Amniotic stem cell (primary cell): ENCODE measurements around the gene PGD.

Source experiments
- DNase-seq: peaks from one replicate; lab custom pipeline; 2025; lab: John Stamatoyannopoulos, UW

The PGD gene

DNA sequence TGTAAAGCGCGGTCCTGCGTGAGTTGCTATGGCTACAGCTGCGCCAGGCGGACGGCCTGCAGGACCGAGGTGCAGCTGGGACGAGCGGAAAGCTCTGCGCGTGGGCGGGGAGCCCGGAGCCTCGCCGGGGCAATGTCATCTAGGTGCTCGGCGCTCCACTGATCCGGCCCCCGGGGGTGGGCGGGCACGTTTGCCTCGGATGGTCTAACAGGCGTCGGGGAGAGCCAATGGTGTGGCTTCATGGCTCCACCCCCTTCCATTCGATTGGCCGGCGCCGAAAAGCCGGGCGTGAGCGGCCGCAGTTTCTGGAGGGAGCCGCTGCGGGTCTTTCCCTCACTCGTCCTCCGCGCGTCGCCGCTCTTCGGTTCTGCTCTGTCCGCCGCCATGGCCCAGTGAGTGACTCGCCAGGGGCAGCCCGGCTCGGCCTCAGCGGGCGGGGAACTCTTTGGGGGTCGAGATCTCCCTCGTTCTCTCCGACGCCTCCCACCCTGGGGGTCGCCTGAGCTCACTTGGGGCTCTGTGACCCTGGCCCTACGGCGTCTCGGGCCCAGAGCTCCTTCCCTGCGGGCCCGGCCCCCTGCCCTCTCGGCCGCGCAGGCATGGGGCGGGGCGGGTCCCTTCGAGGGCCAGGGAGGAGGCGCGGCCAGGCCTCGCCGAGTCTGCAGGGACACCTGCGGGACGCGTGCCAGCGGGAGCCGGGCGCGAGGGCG, at the start of gene PGD:
Gene PGD (plus strand): TSS at position 331 of the 710 bp plus-strand sequence. CDS start 54 bp downstream, at position 385.
- peak; percentile 97 for DNase-seq

DNA sequence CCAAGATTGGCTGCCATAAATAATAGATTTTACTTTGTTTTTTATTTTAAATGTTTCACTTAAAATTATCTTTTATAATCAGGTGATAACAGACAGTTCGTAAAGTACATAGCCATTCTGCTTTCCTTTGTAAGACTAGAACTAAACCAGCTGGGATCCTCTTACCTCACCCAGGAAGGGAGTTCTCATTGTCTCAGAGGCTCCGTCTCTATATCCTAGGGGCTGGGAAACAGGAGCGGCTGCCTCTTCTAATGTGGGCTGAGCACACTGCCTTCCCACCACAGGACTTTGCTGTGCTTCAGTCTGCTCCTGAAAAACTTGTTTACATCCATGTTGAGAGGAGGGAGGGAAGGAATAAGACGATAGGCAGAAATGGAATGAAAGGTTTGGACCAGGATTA, 45.6 kb upstream of the PGD start:
- DNase-seq = no peak

DNA sequence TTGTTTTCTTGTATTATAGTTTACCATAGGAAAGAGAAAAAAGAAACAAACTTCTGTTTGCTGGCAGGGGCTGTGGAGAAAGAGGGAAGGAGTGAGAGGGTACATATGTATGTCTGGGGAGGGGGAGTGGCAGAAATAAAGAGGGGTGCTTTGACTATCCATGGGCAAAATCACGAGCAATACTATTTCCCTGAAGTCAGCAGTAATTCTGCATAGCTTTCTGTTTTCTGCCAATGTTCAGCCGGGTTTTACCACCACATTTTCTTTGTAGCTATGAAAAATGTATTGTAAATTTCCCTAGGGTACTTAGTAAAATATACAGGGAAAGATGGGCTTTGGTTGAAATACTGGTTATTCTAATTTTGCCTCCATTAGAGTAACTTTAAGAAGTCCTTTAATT, 45.2 kb upstream of the PGD start:
- DNase-seq = no peak

DNA sequence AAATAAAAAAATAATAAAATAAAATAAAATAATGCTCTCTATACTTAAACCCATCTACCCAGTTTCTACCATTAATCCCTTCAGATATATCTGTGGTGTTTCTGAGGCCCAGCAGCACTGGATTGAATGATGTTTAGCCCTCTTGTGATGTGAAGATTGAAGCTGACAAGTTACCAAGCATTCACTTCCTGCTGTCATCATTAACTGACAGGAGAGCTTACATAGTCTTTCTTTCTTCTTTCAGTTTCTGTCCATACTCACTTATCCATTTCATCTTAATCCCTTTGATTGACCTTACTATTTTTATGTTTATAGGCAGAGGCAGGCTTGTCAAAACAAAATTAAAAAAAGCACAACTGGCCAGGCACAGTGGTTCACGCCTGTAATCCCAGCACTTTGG, 38.8 kb upstream of the PGD start:
- no peak for DNase-seq

DNA sequence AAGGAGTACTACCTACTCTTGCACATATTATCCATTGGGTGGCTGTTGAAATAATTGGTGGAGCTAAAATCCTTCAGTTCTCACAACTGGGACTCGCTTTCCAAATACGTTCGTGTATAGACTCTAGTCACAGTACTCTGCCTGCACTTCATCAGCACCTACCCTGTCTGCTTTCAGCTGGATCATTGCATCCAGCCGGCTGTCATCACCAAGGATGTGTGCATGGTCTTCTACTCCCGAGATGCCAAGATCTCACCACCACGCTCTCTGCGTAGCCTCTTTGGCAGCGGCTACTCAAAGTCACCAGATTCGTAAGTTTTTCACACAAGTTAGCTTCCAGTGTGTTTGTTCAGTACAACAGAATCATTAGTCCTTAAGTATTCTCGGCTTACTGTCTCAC, 37.3 kb upstream of the PGD start:
- DNase-seq = no peak

DNA sequence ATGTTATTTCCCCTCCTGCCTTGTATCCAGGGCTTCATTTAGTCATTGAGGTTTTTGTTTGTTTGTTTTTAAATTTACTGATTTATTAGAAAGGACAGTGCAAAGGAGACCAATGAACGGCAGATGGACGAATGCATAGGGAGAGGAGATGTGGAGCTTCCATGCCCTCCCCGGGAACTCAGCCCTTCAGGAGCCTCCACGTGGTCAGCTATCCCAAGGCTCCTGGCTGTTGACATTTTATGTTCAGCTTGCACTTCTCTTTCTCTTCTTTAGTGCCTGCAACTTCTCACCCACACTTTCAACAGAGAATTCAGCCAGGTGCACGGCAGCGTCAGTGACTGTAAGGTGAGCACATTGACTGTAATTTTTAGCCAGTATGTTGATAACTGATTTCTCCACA, 30.7 kb upstream of the PGD start:
- no peak for DNase-seq

DNA sequence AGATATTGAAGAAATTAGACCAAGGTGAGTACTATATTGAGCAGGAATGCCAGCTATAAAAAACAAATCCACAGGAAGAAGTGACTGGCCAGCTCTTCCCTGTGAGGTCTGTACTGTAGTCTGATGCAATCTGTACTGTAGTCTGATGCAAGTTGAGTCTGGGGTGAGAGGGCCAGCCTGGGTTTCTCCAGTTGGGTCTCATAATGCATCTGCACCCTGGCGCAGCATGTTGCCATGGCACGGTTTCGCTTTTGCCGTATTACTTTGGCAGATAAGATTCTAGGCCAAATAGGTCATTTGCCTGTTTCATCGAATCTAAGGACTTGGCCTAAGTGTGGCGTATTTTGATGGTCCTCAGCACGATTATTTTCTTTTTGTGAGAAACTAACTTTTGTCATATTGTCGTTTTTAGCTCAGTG, 24.4 kb upstream of the PGD start:
- no peak for DNase-seq

DNA sequence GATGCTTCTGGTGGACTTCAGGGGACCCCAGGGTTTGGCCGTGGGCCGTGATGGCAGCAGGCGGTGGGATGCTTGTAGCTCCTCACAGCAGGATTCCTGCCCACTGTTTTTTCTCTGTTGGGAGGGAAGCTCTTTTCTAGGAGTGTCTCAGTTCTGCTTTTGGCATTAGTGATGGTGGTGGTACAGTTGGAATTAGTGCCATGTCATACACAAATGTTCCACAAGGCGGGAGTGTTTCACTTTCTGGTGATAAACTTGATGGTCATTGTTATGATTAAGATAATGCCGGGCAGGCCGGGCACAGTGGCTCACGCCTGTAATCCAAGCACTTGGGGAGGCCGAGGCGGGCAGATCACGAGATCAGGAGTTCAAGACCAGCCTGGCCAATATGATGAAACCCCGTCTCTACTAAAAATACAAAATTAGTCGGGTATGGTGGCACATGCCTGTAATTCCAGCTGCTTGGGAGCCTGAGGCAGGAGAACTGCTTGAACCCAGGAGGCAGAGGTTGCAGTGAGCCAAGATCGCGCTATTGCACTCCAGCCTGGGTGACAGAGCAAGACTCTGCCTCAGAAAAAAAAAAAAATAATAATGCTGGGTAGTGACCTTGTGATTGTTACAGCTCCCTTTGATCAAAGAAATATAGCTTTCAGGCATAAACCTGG, 21.4 kb upstream of the PGD start:
- DNase-seq = peak; percentile 73

DNA sequence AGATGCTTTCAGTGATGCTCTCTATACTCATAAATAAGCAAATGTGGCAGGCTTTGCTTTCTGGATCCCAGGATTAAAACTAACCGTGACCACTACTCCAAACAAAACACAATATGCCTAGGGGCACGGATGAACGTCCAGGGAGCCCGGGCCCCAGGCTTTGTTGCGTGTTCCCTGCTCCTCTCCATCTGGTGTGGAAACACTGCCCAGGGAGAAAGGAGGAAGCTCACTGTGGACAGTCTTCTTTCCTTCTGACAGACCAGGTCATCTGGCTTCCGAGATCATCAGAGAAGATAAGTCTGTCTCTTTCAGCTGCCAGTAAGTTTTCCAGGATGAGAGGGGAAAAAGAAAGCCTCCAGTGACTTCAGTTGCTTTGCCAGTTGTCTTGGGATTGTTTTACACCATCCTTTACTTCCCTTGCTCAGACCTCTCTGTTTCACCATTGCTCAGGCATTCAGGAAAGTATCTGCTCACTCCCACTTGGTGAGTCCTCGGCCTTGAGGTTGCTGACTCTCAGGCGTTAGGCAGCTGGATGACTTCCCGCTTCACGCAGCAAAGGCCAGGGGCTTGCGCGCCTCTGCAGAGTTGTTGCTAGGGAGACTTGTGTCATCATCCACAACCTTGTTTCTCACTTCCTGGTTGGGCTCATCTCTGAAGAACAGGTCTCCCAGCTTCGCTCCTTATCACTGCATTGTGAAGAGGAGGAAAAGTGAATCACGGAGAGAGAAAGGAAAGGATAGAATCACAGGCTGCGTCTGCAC, 20.6 kb upstream of the PGD start:
- DNase-seq = no peak

DNA sequence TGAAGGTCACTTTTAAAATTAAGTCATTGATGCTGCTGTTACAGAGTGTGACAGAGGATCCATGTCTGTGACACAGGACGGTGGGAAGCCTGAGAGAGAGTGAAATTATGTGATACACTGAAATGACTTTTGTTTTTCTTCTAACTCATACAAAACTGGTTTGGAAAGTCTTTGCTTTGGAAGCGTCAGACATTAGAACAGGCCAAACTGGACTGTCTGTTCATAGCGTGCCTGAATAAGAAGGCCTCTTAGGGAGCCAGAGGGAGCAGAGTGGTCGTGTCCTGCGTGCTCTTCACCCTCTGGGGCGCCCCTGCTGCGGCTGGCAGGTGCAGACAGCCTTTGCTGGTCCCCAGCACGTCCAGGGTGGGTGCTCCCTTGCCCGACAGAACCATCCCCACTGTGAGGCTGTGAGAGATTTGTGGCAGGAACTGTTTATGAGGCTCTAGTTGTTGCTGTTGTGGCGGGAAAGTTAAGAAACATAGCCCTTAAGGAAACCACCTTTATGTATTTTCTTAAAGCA, 19.7 kb upstream of the PGD start:
- no peak for DNase-seq

DNA sequence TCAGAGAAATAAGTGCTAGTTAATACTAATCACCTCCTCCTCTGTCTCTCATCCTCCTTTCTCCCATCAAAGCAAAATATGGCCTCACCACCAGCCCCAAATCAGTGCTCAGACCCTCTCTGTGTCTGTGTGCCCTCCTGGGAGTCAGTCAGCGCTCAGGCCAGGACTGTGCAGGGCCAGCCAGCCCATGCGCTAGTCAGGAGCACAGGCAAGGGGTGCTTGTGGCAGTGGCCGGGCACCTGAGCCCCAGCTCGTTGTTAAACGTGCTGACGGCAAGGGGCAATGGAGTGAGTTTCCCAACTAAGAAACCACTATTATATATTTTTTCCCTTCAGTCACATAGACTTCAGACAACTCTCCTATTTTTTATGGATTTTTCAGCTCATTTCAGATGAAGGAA, 19.2 kb upstream of the PGD start:
- no peak for DNase-seq

DNA sequence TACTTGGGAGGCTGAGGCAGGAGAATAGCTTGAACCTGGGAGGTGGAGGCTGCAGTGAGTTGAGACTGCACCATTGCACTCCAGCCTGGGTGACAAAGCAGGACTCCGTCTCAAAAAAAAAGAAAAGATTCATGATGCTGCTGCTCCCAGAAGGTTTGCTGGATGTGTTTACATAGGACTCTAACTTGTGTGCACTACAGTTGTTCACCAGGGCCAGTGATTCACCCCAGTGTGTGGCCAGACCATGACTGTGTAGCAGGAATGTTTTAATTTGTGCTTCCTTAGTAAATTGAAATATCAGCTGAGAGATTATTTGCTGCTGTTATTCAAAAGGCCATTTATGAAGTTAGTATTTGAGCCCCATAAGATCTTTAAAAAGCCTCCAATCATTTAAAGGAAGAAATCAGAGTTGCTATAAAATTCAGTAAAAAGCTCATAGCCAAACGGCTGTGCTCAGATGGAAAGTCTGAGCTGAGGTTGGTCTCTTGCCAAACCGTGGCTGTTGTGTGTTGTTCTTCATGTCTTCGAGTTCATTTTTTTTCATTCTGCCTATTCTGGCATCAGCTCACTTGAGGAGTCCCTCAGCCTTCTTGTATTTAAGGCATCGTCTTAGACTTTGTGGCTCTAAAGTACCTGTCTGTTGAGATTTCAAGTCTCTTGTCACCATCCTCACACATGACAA, 18.1 kb upstream of the PGD start:
- peak; percentile 67 for DNase-seq

DNA sequence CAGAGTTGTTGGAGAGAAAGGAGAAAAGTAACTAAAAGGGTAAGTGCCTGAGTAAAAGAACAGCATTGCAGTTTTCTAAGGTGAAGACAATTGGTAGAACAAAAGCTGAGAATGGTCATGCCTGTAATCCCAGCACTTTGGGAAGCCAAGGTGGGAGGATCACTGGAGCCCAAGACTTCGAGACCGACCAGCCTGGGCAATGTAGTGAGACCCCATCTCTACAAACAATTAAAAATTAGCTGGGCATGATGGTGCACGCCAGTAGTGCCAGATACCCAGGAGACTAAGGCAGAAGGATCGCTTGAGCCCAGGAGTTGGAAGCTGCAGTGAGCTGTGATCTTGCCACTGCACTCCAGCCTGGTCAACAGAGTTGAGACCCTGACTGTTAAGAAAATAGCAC, 15.2 kb upstream of the PGD start:
- DNase-seq = no peak

DNA sequence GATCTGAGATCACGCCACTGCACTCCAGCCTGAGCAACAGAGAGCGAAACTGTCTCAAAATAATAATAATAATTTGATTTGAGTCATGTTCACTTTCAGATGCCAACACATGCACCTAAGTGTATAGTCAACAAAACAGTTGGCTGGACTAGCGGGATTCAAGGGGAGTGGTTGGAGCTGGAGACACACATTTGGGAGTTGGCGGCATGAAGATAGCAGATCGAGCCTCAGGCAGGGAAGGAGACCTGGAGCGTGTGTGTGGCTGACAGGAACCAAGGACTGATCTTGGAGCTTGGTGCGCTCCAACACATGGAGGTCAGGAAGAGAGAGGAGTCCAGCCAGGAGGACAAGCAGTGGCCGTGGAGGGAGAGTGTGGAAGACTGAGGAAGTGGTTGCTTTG, 14.6 kb upstream of the PGD start:
- no peak for DNase-seq

DNA sequence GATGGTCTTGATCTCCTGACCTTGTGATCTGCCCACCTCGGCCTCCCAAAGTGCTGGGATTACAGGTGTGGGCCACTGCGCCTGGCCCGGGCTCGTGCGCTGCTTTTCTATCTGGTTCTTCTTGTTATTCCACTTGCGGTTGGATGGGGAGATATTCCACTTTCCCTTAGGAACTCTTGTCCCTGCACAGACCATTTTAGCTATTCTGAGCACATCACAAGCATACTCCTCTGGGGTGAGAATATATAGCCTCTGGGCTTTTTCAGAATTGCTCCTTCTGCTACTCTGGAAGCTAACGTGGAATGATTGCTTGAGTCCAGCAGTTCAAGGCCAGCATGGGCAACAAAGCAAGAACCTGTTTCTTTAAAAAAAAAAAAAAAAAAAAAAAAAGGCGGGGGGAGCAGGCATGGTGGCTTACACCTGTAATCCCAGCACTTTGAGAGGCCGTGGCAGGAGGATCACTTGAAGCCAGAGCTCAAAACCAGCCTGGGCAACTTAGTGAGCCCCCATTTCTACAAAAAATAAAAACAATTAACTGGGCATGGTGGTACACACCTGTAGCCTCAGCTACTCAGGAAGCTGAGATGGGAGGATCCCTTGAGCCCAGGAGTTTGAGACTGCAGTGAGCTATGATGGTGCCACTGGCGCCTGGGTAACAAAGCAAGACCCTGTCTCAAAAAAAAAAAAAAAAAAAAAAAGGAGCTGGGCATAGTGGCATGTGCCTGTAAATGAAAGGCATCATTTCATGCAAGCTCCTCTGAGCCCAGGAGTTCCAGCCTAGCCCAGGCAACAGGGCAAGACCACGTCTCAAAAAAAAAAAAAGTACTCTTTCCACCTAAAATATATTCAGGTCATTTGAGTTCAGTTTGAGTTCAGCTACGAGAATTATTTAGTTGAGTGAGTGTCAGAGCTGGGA, 11.8 kb upstream of the PGD start:
- no peak for DNase-seq

DNA sequence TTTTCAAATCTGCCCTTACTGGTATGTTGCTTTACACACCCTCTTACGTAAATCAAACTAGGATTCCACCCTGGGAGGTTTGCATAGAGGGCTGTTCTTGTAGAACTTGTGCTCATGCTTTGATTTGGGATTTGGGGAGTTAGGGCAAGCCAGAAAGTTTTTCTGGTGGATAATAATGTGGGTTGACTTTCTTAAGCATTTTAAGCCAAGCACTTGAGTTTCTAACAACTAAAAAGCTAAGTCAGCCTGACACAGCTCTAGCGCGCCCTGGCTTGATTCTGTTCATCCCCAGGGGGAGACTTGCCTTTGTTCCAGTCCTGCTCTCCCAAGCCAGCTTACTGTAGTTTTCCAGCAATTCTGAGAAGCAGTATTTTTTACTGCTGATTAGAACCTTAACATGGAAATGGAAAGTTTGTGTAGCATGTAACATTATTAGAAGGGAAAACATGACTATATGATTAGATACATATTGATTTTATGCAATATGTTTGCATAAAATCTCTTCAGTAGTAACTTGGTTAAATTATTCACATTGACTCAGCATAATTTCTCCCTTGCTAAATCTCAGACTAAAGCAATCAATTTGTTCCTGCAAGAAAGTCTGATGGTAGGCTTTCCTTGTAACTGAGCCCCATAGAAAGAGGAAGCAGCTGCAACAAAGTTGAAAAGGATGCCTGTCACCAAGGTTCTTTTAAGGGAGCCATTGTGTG, 11.0 kb upstream of the PGD start:
- DNase-seq = no peak

DNA sequence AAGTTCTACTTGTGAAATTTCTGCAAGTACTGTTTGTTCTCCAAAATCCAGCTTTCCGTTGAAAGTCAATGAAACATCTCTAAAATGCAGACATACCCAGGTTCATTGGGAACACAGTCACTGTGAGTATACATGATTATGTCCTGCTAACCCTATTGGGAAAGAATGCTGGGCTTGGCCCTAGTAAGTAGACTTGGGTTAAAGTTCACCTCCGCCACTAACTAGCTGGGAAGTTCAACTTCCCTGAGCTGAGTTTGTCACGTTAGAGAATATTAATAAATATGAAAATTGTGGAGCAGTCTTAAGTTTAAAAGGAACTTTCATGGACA, 10.5 kb upstream of the PGD start:
- DNase-seq = no peak

DNA sequence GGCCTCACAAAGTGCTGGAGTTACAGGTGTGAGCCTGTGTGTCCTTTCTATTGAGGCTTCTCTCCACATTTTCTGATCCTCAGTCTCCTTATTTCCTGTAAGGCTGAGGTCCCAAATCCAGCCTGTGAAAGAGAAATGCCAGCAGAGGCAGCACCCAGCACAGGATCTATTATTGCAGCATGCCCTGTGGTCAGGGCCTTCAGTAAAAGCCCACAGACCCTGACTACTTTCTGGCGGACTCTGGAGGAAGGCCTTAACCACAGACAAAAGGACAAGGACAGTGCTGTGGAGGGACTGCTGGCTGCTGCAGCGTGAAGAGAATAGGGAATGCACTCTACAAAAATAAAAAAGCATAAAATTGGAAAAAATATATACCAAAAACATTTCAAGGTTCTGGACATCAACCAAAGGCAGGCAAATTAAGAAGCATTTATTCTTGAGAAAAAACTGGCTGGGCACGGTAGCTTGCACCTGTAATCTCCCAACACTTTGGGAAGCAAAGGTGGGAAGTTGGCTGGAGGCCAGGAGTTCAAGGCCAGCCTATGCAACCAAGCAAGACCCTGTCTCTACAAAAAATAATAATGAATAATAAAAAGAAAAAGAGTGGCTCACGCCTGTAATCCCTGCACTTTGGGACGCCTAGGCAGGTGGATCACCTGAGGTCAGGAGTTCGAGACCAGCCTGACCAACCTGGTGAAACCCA, 9.4 kb upstream of the PGD start:
- DNase-seq = no peak

DNA sequence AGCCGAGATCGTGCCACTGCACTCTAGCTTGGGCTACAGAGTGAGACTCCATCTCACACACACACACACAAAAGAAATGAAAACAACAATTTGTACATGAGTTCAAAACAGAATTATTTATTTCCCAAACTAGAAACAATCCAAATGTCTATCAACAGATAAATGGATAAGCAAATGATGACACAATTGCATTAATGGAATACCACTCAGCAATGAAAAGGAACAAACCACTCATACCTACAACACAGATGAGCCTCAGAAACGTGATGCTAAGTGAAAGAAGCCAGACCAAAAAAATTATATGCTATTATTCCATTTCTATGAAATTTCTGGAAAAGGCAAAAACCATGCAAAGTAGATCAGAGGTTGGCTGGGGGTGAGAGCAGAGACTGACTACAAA, 2.0 kb upstream of the PGD start:
- DNase-seq = no peak

DNA sequence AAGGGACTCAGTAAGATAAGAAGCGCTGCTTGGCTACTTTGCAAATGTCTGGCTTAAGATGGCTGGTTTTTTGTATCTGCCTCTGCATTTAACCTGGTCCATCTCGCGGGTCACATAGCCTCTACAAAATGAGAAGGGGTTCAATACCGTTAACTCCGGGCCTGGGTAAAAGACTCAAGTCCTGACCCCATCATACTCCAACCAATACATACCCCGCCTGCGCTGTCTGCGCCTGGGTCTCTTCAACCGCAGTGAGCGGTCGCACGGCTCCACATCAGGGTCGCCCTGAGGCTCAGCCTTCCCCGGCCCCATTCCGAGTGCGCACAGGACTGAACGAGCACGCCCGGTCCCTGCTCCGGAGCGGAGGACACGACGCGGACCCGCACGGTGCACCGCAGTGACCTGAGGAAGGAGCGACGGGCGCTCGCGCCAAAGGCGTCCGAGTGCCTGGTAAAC, 558 bp upstream of the PGD start:
- no peak for DNase-seq
